Measurements from ENCODE around the gene ANKRD13A.
"Not testable (repeated sequence)": the region's sequence is repeated elsewhere in the genome, so short reads cannot be mapped to it uniquely, and the experiment has no call there.

ANKRD13A gene

GRCh38 chr12:109986236-109986635 lies 13.0 kb upstream of the ANKRD13A start:
- not testable (repeated sequence) for DNase-seq

GRCh38 chr12:109987615-109988014 lies 11.6 kb upstream of the ANKRD13A start:
- DNase-seq = no peak

GRCh38 chr12:109988274-109988673 lies 11.0 kb upstream of the ANKRD13A start:
- DNase-seq = no peak

- no peak for DNase-seq
Measured at GRCh38 chr12:109988903-109989302, 10.3 kb upstream of the ANKRD13A start.

- no peak for DNase-seq
Measured at GRCh38 chr12:109989380-109989779, 9.8 kb upstream of the ANKRD13A start.

GRCh38 chr12:109991586-109991985 lies 7.6 kb upstream of the ANKRD13A start:
- DNase-seq = no peak

GRCh38 chr12:109993091-109993490 lies 6.1 kb upstream of the ANKRD13A start:
- DNase-seq = no peak

GRCh38 chr12:109994401-109995175 lies 4.6 kb upstream of the ANKRD13A start:
- DNase-seq = no peak

GRCh38 chr12:109995361-109995685 lies 3.9 kb upstream of the ANKRD13A start:
- DNase-seq = no peak

- DNase-seq = peak; percentile 96
Measured at GRCh38 chr12:109995686-109996482, 3.3 kb upstream of the ANKRD13A start, which contains the start of gene GIT2. TSS of gene GIT2 (minus strand) at chr12:109996368. CDS start at chr12:109996224, 144 bp downstream.

GRCh38 chr12:109996483-109996853 lies 2.8 kb upstream of the ANKRD13A start:
- no peak for DNase-seq

- no peak for DNase-seq
Measured at GRCh38 chr12:109997393-109997792, 1.8 kb upstream of the ANKRD13A start.

- DNase-seq = no peak
Measured at GRCh38 chr12:109998241-109998903, 858 bp upstream of the ANKRD13A start.

GRCh38 chr12:109999649-109999971 lies 380 bp downstream of the ANKRD13A start:
- no peak for DNase-seq

- no peak for DNase-seq
Measured at GRCh38 chr12:109999983-110000505, 814 bp downstream of the ANKRD13A start.

- no peak for DNase-seq
Measured at GRCh38 chr12:110001596-110001995, 2.4 kb downstream of the ANKRD13A start.

GRCh38 chr12:110002676-110003515 lies 3.7 kb downstream of the ANKRD13A start:
- no peak for DNase-seq

GRCh38 chr12:110004598-110004997 lies 5.4 kb downstream of the ANKRD13A start:
- no peak for DNase-seq

- no peak for DNase-seq
Measured at GRCh38 chr12:110005319-110005973, 6.2 kb downstream of the ANKRD13A start.

GRCh38 chr12:110006115-110006514 lies 6.9 kb downstream of the ANKRD13A start:
- no peak for DNase-seq

GRCh38 chr12:110007881-110008280 lies 8.7 kb downstream of the ANKRD13A start:
- DNase-seq = no peak
